ENCODE results near the gene RAD18. TPM values are rescaled to one million over a fixed set of nuclear protein-coding genes. Genes with fewer than 3 reads are reported as not detected.

The RAD18 gene
- total and polyA plus RNA-seq, 4 donors = 1.2 to 9.0 (median 4.3) TPM

GRCh38 chr3:8841472-8841871 is 121.8 kb downstream of the RAD18 start:
- Histone ChIP-seq H3K36me3 (ENCODE audit: control insufficient read depth in 4 of 4, insufficient read depth in 3 of 4, low read depth in 1 of 4, low read length in 3 of 4) (no peaks in the 10 kb centered on the region), H3K4me3 (ENCODE audit: low read depth in 1 of 3, low read length in 3 of 3) (no peak overlapping the region), H3K9me3 (ENCODE audit: control insufficient read depth in 4 of 4, low read length in 3 of 4) (no peaks in the 10 kb centered on the region), H3K4me1 (ENCODE audit: control insufficient read depth in 4 of 4, insufficient read depth in 4 of 4, low read length in 3 of 4) (no peaks in the 10 kb centered on the region), H3K9ac (ENCODE audit: low read depth in 1 of 2, low read length in 2 of 2) (no peak overlapping the region), H3K27ac (ENCODE audit: low read depth in 1 of 2, low read length in 2 of 2) (no peak overlapping the region), H3K27me3 (ENCODE audit: control insufficient read depth in 4 of 4, insufficient read depth in 4 of 4, low read length in 3 of 4) (no peaks in the 10 kb centered on the region)
- DNase-seq (ENCODE audit: low spot score) = no peak
- 88% methylated on average over 3 of the region's 3 CpGs for whole genome bisulfite sequencing
- TF ChIP-seq TAF1 (conservative IDR thresholded peaks at IDR 0.05) (no peak), SP1 (IDR thresholded peaks at IDR 0.05) (no peak), FOXA2 (IDR thresholded peaks at IDR 0.05) (no peak), REST (IDR thresholded peaks at IDR 0.05) (no peak), YY1 (IDR thresholded peaks at IDR 0.05) (no peak), RXRA (IDR thresholded peaks at IDR 0.05) (no peak), ATF3 (IDR thresholded peaks at IDR 0.05) (no peak), EGR1 (IDR thresholded peaks at IDR 0.05; ENCODE audit: low read depth in 2 of 2) (no peak), JUND (IDR thresholded peaks at IDR 0.05) (no peak), NR2F2 (IDR thresholded peaks at IDR 0.05) (no peak), HNF4A (conservative IDR thresholded peaks at IDR 0.05) (no peak), MAX (IDR thresholded peaks at IDR 0.05) (no peak), ZBTB33 (IDR thresholded peaks at IDR 0.05) (no peak), RAD21 (IDR thresholded peaks at IDR 0.05) (no peak), FOXA1 (IDR thresholded peaks at IDR 0.05) (no peak), CTCF (IDR thresholded peaks at IDR 0.05; ENCODE audit: low read depth, low read length, missing input control) (no peak)

GRCh38 chr3:8840556-8840955 is 122.7 kb downstream of the RAD18 start:
- 72% methylated on average over 5 of the region's 5 CpGs for WGBS
- DNase-seq (ENCODE audit: low spot score) = no peak
- no peaks in the 10 kb centered on the region for H3K27me3 ChIP-seq (ENCODE audit: control insufficient read depth in 4 of 4, insufficient read depth in 4 of 4, low read length in 3 of 4)
- H3K27ac ChIP-seq (ENCODE audit: low read depth in 1 of 2, low read length in 2 of 2) = no peak overlapping the region
- H3K9me3 ChIP-seq (ENCODE audit: control insufficient read depth in 4 of 4, low read length in 3 of 4) = no peaks in the 10 kb centered on the region
- no peak overlapping the region for H3K4me3 ChIP-seq (ENCODE audit: low read depth in 1 of 3, low read length in 3 of 3)
- H3K4me1 ChIP-seq (ENCODE audit: control insufficient read depth in 4 of 4, insufficient read depth in 4 of 4, low read length in 3 of 4) = no peaks in the 10 kb centered on the region
- H3K36me3 ChIP-seq (ENCODE audit: control insufficient read depth in 4 of 4, insufficient read depth in 3 of 4, low read depth in 1 of 4, low read length in 3 of 4) = no peaks in the 10 kb centered on the region
- H3K9ac ChIP-seq (ENCODE audit: low read depth in 1 of 2, low read length in 2 of 2) = no peak overlapping the region
- TF ChIP-seq SP1 (IDR thresholded peaks at IDR 0.05) (no peak), NR2F2 (IDR thresholded peaks at IDR 0.05) (no peak), CTCF (IDR thresholded peaks at IDR 0.05; ENCODE audit: low read depth, low read length, missing input control) (no peak), RXRA (IDR thresholded peaks at IDR 0.05) (no peak), TAF1 (conservative IDR thresholded peaks at IDR 0.05) (no peak), HNF4G (IDR thresholded peaks at IDR 0.05) (no peak), EGR1 (IDR thresholded peaks at IDR 0.05; ENCODE audit: low read depth in 2 of 2) (no peak), HNF4A (conservative IDR thresholded peaks at IDR 0.05) (no peak), ATF3 (IDR thresholded peaks at IDR 0.05) (no peak), FOXA1 (IDR thresholded peaks at IDR 0.05) (no peak)

All from liver (tissue), 9 donors.